Measurements from ENCODE around the gene TUBB3.

TUBB3 gene

GRCh38 chr16:89890886-89891657, 32.1 kb upstream of the TUBB3 start:
- Histone ChIP-seq H3K27me3 (ENCODE audit: control insufficient read depth, insufficient read depth, low read length) (no peaks in the 10 kb centered on the region), H3K36me3 (ENCODE audit: control insufficient read depth, insufficient read depth, low read length) (peaks cover 37% of the 10 kb centered on the region), H3K4me3 (ENCODE audit: low read length) (no peak overlapping the region), H3K9me3 (ENCODE audit: control insufficient read depth, insufficient read depth, low read length) (no peaks in the 10 kb centered on the region), H3K4me1 (ENCODE audit: control insufficient read depth, insufficient read depth, low read length) (no peaks in the 10 kb centered on the region), H3K27ac (ENCODE audit: low read length) (no peak overlapping the region)
- DNase-seq (ENCODE audit: low read depth, low spot score), result no peak
- no CpG with 5 or more reads among the region's 16 CpGs for WGBS (ENCODE audit: insufficient coverage, insufficient read length)

GRCh38 chr16:89892055-89892630, 31.0 kb upstream of the TUBB3 start:
- Histone ChIP-seq H3K27ac (ENCODE audit: low read length) (no peak overlapping the region), H3K27me3 (ENCODE audit: control insufficient read depth, insufficient read depth, low read length) (no peaks in the 10 kb centered on the region), H3K4me3 (ENCODE audit: low read length) (no peak overlapping the region), H3K36me3 (ENCODE audit: control insufficient read depth, insufficient read depth, low read length) (peaks cover 37% of the 10 kb centered on the region), H3K4me1 (ENCODE audit: control insufficient read depth, insufficient read depth, low read length) (no peaks in the 10 kb centered on the region), H3K9me3 (ENCODE audit: control insufficient read depth, insufficient read depth, low read length) (no peaks in the 10 kb centered on the region)
- DNase-seq (ENCODE audit: low read depth, low spot score), result no peak
- WGBS (ENCODE audit: insufficient coverage, insufficient read length), result no CpG with 5 or more reads among the region's 18 CpGs

DNA sequence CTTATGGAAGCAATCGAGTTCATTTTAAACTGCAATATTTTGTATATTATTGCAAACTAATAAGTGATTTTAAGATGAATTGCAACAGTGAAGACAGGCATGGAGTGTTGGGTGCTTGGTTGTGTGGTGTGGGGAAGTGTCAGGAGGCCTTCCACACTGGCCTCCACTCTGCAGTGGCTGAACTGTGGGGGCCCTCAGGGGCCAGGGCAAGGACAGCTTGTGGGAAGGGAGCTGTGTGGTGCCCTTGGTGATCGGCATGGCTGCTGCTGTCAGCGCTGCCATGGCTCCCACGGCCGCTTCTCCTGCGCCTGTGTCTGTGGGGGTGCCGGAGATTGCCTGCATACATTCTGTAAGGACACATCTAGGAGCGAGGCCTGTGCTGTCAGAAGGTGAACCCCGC, 30.5 kb upstream of the TUBB3 start:
- no CpG with 5 or more reads among the region's 9 CpGs for WGBS (ENCODE audit: insufficient coverage, insufficient read length)
- Histone ChIP-seq H3K4me1 (ENCODE audit: control insufficient read depth, insufficient read depth, low read length) (no peaks in the 10 kb centered on the region), H3K27ac (ENCODE audit: low read length) (no peak overlapping the region), H3K9me3 (ENCODE audit: control insufficient read depth, insufficient read depth, low read length) (no peaks in the 10 kb centered on the region), H3K4me3 (ENCODE audit: low read length) (no peak overlapping the region), H3K27me3 (ENCODE audit: control insufficient read depth, insufficient read depth, low read length) (no peaks in the 10 kb centered on the region), H3K36me3 (ENCODE audit: control insufficient read depth, insufficient read depth, low read length) (peaks cover 32% of the 10 kb centered on the region)
- no peak for DNase-seq (ENCODE audit: low read depth, low spot score)

- no CpG with 5 or more reads among the region's 45 CpGs for WGBS (ENCODE audit: insufficient coverage, insufficient read length)
- Histone ChIP-seq H3K9me3 (ENCODE audit: control insufficient read depth, insufficient read depth, low read length) (no peaks in the 10 kb centered on the region), H3K4me1 (ENCODE audit: control insufficient read depth, insufficient read depth, low read length) (no peaks in the 10 kb centered on the region), H3K4me3 (ENCODE audit: low read length) (no peak overlapping the region), H3K36me3 (ENCODE audit: control insufficient read depth, insufficient read depth, low read length) (peaks cover 34% of the 10 kb centered on the region), H3K27ac (ENCODE audit: low read length) (no peak overlapping the region), H3K27me3 (ENCODE audit: control insufficient read depth, insufficient read depth, low read length) (no peaks in the 10 kb centered on the region)
- DNase-seq (ENCODE audit: low read depth, low spot score), result no peak
These were observed 29.2 kb upstream of the TUBB3 start for GRCh38 chr16:89893642-89894548.

GRCh38 chr16:89895482-89896250, 27.5 kb upstream of the TUBB3 start:
- Histone ChIP-seq H3K4me3 (ENCODE audit: low read length) (no peak overlapping the region), H3K27me3 (ENCODE audit: control insufficient read depth, insufficient read depth, low read length) (no peaks in the 10 kb centered on the region), H3K4me1 (ENCODE audit: control insufficient read depth, insufficient read depth, low read length) (no peaks in the 10 kb centered on the region), H3K27ac (ENCODE audit: low read length) (no peak overlapping the region), H3K9me3 (ENCODE audit: control insufficient read depth, insufficient read depth, low read length) (no peaks in the 10 kb centered on the region), H3K36me3 (ENCODE audit: control insufficient read depth, insufficient read depth, low read length) (peaks cover 35% of the 10 kb centered on the region)
- WGBS (ENCODE audit: insufficient coverage, insufficient read length), result no CpG with 5 or more reads among the region's 26 CpGs
- no peak for DNase-seq (ENCODE audit: low read depth, low spot score)

DNA sequence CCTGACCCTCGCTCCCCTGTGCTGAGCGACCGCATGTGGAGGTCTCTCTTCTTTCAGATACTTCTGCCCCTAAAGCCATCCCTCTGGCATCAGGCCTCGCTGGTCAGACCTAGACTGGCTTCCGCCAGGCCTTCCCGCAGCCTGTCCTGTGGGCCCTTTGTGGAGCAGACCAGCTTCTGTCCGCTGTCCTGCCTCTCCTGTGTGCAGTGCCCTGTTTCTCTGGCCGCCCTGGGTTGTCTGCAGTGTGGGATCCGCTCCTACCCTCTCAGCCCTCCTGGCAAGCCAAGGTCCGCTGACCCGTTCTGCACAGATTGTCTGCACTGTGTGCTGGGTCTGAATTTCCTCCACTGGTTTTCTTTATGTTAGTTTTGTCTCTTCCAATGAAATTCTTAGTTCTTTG, 25.9 kb upstream of the TUBB3 start:
- H3K4me1 ChIP-seq (ENCODE audit: control insufficient read depth, insufficient read depth, low read length), result no peaks in the 10 kb centered on the region
- H3K27ac ChIP-seq (ENCODE audit: low read length), result no peak overlapping the region
- H3K9me3 ChIP-seq (ENCODE audit: control insufficient read depth, insufficient read depth, low read length), result no peaks in the 10 kb centered on the region
- no peak overlapping the region for H3K4me3 ChIP-seq (ENCODE audit: low read length)
- DNase-seq (ENCODE audit: low read depth, low spot score), result no peak
- peaks cover 30% of the 10 kb centered on the region for H3K36me3 ChIP-seq (ENCODE audit: control insufficient read depth, insufficient read depth, low read length)
- WGBS (ENCODE audit: insufficient coverage, insufficient read length), result no CpG with 5 or more reads among the region's 11 CpGs
- no peaks in the 10 kb centered on the region for H3K27me3 ChIP-seq (ENCODE audit: control insufficient read depth, insufficient read depth, low read length)

DNA sequence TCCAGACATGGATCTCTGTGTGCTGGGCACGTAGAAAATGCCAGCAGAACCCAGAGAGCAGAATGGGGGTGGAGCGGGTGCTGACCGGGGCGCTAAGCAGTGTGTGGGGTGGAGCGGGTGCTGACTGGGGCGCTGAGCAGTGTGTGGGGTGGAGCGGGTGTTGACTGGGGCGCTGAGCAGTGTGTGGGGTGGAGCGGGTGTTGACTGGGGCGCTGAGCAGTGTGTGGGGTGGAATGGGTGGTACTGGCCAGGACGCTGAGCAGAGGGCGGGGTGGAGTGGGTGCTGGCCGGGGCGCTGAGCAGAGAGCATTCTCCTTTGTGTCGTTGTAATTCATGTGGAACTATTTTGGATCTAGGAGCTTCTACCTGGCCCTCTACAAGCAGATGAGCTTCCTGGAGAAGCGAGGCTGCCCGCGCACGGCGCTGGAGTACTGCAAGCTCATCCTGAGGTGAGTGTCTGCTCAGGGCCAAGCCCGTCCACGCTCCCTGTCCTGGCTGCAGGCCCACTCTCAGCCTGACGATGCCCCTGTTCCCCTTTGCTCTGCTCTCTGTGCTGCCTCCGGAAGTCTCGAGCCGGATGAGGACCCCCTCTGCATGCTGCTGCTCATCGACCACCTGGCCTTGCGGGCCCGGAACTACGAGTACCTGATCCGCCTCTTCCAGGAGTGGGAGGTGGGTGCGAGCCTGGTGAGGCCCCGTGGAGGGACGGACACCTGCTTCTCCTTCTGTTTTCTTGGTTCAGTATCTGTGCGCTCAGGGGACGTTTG, 24.8 kb upstream of the TUBB3 start:
- H3K4me3 ChIP-seq (ENCODE audit: low read length), result no peak overlapping the region
- H3K36me3 ChIP-seq (ENCODE audit: control insufficient read depth, insufficient read depth, low read length), result peaks cover 23% of the 10 kb centered on the region
- no peaks in the 10 kb centered on the region for H3K27me3 ChIP-seq (ENCODE audit: control insufficient read depth, insufficient read depth, low read length)
- H3K4me1 ChIP-seq (ENCODE audit: control insufficient read depth, insufficient read depth, low read length), result no peaks in the 10 kb centered on the region
- H3K9me3 ChIP-seq (ENCODE audit: control insufficient read depth, insufficient read depth, low read length), result no peaks in the 10 kb centered on the region
- WGBS (ENCODE audit: insufficient coverage, insufficient read length), result no CpG with 5 or more reads among the region's 36 CpGs
- no peak for DNase-seq (ENCODE audit: low read depth, low spot score)
- H3K27ac ChIP-seq (ENCODE audit: low read length), result no peak overlapping the region

DNA sequence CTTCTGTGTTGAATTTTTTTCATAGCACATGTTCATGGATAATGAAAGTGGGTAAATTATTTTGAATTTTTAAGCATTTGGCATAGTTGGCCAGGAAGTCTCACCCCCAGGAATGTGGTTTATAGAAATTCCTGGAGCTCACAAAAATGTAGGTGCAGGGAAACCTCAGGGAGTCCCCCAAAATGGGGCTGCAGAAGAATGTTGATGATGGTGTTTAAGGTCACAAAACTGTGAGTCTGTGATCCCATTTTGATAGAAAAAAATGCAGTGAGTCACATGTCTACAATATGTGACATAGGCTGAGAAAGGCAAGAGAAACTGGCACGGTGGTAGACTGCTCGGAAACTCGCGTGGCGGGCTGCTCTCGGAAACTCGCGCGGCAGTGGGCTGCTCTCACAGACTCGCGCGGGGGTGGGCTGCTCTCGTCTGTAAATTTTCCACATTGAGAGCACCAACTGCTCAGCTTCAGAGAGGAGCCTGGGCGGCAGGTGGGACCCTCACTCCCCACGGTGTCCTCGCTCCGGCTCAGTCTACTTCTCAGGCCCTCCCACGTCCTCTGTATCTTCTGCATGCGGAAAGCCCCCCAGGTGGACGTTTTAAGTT, 23.2 kb upstream of the TUBB3 start:
- no peak for DNase-seq (ENCODE audit: low read depth, low spot score)
- WGBS (ENCODE audit: insufficient coverage, insufficient read length), result no CpG with 5 or more reads among the region's 20 CpGs
- Histone ChIP-seq H3K27me3 (ENCODE audit: control insufficient read depth, insufficient read depth, low read length) (no peaks in the 10 kb centered on the region), H3K4me3 (ENCODE audit: low read length) (no peak overlapping the region), H3K9me3 (ENCODE audit: control insufficient read depth, insufficient read depth, low read length) (no peaks in the 10 kb centered on the region), H3K36me3 (ENCODE audit: control insufficient read depth, insufficient read depth, low read length) (peaks cover 22% of the 10 kb centered on the region), H3K27ac (ENCODE audit: low read length) (no peak overlapping the region), H3K4me1 (ENCODE audit: control insufficient read depth, insufficient read depth, low read length) (no peaks in the 10 kb centered on the region)

- Histone ChIP-seq H3K4me3 (ENCODE audit: low read length) (no peak overlapping the region), H3K9me3 (ENCODE audit: control insufficient read depth, insufficient read depth, low read length) (no peaks in the 10 kb centered on the region), H3K27me3 (ENCODE audit: control insufficient read depth, insufficient read depth, low read length) (no peaks in the 10 kb centered on the region), H3K36me3 (ENCODE audit: control insufficient read depth, insufficient read depth, low read length) (peaks cover 21% of the 10 kb centered on the region), H3K27ac (ENCODE audit: low read length) (no peak overlapping the region), H3K4me1 (ENCODE audit: control insufficient read depth, insufficient read depth, low read length) (no peaks in the 10 kb centered on the region)
- no CpG with 5 or more reads among the region's 17 CpGs for WGBS (ENCODE audit: insufficient coverage, insufficient read length)
- no peak for DNase-seq (ENCODE audit: low read depth, low spot score)
These were observed 22.3 kb upstream of the TUBB3 start for GRCh38 chr16:89900885-89901284.

All from iPS DF 6.9 (cell line).